Mesenteric fat pad (tissue), 1 donor: ENCODE measurements around the gene ACOT9. TPM values are rescaled to one million over a fixed set of nuclear protein-coding genes. Genes with fewer than 3 reads are reported as not detected.
"Not testable (repeated sequence)": the region's sequence is repeated elsewhere in the genome, so short reads cannot be mapped to it uniquely, and the experiment has no call there.

Source experiments
- DNase-seq: peaks from one replicate; pipeline ENCODE4 v3.0.0-alpha.2; 2020; ENCODE audit warnings: low spot score
- long read RNA-seq: library from polyadenylated mRNA; unstranded; transcript quantifications from one replicate; pipeline ENCODE4 v2.0.0, GENCODE V29; 2020
- total RNA-seq: library from RNA; stranded (reverse); fragmentation: NEBNext Ultra II Directional; extraction: Animal tissue kit (Norgen Biotek cat#: 25700); gene quantifications from one replicate; pipeline ENCODE4 v1.2.1, GENCODE V29; 2021
- donor health status: DM: yes; HTN: yes; CAD: no.

ACOT9 gene, protein sequence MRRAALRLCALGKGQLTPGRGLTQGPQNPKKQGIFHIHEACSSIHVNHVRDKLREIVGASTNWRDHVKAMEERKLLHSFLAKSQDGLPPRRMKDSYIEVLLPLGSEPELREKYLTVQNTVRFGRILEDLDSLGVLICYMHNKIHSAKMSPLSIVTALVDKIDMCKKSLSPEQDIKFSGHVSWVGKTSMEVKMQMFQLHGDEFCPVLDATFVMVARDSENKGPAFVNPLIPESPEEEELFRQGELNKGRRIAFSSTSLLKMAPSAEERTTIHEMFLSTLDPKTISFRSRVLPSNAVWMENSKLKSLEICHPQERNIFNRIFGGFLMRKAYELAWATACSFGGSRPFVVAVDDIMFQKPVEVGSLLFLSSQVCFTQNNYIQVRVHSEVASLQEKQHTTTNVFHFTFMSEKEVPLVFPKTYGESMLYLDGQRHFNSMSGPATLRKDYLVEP
- total RNA-seq = 52.0 TPM
- long read RNA-seq, transcript ACOT9-204 (16 exons, 3,117 nt) = major isoform, 127 of 178 reads
- long read RNA-seq, transcript ACOT9-201 (15 exons, 1,675 nt) = minor isoform, 16 of 178 reads
- long read RNA-seq, partial matches to known transcripts = 6 of 178 reads
- long read RNA-seq, other reads (novel, unspliced or antisense) = 27 of 178 reads

DNA sequence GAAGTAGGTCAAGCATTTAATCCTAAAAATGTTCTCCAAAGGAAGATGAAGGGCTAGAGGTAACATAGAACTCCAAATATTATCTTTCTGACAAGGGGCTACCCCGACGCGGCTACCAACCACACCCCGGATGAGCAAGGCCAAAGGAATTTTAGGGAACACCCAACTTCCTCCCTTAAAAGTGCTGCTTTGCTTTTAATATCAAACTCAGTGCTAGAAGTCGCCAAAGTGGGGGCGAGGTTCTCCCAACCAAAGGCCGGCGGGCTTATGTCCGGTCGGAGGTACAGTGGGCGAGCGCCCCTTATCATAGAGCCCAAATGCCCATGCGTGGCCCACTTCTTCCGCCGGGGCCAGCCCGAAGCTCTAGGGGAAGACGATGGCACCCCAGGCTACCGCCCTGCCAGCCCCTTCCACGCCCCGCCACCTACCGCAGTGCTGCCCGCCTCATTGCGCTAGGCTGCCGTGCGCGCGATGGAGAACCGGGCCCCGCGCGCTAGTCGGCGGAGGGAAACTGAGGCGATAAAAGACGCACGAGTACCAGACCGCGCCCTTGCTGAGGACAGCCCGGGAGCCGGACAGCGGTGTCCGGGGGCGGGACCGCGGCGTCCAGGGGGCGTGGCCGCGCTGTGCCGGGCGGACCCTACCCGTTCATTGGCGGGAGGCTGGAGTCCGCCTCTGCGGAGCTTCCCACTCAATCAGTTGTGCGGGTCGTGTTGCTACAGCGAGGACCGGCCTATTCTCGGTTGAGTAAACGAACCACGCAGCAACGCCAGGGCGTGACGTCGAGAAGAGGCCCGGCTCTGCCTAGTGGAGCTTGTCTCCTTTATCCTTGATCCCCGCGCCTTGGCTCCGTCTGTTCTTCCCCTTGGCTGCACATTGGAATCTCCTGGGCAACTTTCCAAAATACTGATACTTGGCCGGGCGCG is at the start of gene ACOT9:
ACOT9 (minus strand) TSS at position 580 of the 926 bp plus-strand sequence; CDS start at position 448, 132 bp downstream.
- DNase-seq = peak; percentile 94

DNA sequence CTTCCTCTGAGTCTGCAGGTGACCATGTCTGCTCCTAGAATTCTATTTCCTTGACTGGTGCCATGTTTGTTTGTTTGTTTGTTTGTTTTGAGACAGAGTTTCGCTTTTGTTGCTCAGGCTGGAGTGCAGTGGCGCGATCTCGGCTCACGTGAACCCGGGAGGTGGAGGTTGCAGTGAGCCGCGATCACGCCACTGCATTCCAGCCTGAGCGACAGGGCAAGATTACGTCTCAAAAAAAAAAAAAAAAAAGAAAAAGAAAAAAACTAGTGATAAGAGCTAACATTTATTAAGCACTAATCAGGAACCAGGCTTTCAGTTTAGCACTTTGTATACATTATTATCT is 47.0 kb upstream of the ACOT9 start:
- DNase-seq = no peak

DNA sequence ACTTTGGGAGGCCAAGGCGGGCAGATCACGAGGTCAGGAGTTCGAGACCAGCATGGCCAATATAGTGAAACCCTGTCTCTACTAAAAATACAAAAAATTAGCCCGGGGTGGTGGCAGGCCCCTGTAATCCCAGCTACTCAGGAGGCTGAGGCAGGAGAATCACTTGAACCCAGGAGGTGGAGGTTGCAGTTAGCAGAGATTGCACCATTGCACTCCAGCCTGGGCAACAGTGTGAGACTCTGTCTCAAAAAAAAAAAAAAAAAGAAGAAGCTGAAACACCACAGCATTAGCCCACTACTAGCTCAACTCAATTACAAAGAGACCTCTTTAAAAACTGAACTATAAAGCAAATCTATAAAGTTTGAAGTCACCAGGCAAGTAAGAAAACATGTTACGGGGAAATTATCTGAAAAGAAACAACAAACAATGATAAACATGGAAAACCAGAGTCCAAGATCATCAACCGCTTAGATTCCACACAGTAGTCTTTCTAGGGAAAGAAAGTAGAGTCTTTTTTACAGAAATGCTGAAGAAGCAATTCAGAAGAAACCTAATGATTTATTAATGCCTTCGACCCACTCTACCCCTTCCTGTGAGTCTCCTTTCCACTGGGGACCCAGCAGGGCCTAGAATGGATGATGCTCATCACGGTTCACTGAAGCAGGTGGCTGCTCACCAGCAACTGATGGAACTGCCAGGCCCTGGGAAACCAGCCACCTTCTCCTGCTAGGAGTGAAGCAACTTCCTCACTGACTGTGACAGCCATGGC is 46.5 kb upstream of the ACOT9 start:
- no peak for DNase-seq

DNA sequence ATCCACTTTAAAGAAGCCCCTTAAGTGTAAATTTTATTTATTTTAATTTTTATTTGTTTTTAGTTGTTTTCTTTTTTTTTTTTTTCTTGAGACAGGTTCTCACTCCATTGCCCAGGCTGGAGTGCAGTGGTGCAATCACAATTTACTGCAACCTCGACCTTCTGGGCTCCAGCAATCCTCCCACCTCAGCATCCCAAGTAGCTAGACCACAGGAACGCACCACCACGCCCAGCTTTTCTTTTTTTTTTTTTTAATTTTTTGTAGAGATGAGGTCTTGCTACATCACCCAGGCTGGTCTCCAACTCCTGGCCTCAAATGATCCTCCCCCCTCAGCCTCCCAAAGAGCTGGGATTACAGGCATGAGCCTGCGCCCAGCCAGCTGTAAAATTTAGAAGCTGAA is 45.9 kb upstream of the ACOT9 start:
- DNase-seq = peak; percentile 2

DNA sequence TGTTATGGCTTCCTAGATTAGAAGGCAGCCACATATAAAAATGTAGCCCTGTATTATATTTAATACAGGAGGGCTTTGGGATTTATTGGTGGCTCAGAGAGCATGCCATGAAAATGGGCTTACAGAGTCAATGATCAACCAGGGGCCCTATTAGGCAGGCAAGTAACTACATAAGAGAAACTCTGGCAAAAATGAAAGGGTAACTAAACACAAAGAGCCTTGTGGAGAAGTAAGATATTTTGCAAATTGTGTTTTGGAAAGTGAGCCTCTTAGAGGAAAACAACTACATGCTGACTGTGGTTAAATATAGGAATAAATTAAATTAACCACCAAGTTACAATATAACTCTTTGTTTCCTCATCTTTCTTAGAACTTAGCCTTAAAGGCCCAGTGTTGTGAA is 45.4 kb upstream of the ACOT9 start:
- DNase-seq = no peak

DNA sequence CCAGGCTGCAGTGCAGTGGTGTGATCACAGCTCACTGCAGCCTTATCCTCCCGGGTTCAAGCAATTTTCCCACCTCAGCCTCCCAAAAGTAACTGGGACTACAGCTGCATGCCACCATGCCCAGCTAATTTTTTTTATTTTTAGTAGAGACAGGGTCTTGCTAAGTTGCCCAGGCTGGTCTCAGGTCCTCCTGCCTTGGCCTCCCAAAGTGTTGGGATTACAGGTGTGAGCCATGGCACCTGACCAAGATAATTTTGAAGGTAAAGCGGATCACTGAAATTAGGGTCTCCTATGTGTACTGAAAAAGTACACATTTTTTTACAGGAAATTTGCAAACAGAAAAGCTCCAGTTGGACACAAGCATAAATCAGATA is 44.7 kb upstream of the ACOT9 start:
- peak; percentile 5 for DNase-seq

DNA sequence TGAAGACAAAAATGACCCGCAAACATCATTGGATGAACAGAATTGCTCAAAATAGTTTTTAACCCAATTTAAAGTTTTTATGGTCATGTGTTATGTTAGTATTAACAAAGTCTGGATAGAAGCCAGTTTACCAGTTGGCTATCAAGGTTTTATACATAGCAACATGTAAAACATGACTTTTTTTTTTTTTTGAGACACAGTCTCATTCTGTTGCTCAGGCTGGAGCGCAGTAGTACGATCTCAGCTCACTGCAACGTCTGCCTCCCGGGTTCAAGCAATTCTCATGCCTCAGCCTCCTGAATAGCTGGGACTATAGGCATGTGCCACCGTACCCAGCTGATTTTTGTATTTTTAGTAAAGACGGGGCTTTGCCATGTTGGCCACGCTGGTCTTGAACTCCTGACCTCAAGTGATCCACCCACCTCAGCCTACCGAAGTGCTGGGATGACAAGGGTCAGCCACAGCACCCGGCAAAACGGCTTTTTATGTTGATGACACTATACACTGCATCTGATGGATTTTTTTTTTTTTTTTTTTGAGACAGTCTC is 43.3 kb upstream of the ACOT9 start:
- no peak for DNase-seq

DNA sequence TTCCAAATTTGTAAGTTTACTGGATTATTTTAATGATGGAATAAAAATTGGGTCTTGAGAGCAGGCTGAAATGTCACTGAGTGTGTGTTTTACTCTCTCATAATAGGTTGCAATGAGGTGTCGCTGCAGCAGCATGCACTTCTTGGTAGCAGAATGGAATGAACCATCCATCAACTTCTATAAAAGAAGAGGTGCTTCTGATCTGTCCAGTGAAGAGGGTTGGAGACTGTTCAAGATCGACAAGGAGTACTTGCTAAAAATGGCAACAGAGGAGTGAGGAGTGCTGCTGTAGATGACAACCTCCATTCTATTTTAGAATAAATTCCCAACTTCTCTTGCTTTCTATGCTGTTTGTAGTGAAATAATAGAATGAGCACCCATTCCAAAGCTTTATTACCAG is 42.5 kb upstream of the ACOT9 start:
- no peak for DNase-seq

DNA sequence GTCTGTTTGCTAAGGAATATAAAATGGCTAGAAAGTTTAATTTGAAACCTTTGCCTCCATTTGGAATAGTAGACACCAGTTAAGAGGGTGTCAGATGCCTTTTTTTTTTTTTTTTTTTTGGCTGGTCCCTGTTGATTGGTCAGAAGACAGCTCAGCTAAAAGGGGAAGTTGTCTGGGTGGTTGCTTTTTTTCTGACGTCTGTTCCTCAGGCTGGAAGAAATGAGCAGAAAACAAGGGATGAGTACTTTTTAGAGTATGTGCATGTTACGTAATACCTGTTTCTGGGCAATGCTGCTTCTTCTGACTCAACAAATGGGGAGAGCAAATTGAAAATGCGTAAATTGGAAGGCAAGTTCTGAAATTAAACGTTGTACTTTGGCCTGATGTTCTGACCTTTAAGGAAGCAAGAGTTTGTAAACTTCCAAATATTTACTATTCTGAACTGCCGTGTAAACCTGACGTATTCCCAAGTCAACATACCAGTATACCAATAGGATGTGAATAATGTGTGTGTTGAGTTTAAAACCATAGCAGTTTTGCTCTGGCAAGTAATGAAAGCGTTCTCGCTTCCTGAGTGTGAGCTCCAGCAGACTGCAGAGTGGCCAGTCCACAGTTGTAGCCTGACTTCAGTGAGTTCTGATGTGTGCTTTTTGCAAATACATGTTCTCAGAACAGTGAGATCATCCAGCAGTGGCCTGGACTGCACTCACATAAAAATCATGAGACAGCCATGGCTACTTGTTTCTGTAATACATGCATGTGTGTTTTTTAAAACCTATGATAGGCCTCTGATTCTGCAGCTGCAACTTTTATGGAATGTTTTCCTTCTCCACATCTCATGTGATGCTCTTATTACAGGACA is 41.6 kb upstream of the ACOT9 start:
- no peak for DNase-seq

DNA sequence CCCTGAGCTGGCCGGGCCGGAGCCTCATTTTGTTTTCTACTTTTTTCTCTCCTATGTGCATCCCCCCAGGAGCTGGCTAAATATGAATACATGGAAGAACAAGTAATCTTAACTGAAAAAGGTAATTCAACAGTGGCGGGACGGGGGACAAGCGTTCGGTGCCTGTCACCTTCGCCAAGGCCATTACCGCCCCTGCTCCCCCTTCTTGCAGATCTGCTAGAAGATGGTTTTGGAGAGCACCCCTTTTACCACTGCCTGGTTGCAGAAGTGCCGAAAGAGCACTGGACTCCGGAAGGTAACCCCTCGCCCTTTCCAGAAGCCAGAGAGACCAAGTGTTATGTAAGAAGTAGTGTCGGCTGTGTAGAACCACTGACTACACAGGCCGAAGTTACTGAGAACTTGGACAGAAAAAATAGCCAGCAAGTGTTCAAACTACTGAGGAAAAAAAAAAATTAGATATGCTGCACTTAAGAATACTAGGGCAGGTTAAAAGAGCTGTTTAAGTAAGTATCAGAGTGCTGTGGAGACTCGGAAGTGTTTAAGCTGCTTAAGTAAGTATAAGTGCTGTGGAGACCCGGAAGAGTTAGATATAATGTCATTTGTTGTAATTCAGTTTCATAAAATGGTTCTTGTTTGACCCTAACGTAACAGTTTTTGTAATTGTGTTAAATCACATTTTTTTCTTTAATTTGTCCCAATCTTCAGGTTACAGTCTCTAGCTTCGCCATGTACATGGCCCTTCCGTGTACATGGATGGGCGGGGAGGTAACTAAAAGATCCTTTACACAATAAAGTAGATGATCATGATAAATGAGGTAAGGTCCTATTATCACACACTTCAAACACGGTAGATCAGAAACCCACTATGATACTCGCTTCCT is 40.8 kb upstream of the ACOT9 start:
- DNase-seq = peak; percentile 80

DNA sequence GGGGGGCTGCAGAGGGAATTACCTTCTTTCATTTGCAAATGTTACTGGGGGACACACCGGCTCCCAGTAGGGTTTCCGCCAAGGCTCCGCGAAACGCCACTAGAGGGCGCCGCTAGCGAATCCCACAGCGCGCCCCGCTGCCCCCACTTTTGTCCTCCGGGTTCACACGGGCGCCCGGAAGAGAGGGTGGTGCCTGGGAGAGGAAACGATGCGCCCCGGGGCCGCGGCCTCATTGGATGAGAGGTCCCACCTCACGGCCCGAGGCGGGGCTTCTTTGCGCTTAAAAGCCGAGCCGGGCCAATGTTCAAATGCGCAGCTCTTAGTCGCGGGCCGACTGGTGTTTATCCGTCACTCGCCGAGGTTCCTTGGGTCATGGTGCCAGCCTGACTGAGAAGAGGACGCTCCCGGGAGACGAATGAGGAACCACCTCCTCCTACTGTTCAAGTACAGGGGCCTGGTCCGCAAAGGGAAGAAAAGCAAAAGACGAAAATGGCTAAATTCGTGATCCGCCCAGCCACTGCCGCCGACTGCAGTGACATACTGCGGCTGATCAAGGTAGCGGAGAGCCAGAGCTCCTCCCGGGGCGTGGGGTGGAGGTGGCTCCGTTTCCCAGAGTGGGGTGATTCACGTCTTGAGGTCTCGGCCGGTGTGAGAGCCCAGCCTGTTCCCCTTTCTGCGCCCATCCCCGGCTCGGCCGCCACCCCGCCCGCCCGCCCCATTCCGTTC is 40.0 kb upstream of the ACOT9 start, which contains the start of gene SAT1:
SAT1 (plus strand) TSS at position 311 of the 726 bp plus-strand sequence; CDS start at position 490, 179 bp downstream.
- DNase-seq = peak; percentile 99

DNA sequence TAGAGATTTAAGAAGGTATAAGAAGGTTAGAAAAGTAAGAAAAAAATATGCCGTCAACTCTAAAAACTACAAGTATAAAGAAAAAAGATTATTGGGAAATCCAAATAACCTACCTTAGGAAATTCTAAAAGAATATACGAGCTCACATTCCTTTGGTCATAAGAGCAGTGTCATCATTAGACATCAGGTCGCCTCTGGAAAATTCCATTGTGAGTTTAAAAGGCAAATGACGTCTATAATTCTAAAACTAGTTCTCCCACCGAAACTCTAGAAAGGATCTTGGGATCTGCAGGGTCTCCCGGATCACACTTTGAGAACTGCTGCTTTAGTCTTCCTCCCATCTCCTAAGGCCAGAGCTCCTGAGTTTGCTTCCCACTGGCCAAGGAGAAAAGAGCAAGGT is 39.4 kb upstream of the ACOT9 start:
- DNase-seq = no peak

DNA sequence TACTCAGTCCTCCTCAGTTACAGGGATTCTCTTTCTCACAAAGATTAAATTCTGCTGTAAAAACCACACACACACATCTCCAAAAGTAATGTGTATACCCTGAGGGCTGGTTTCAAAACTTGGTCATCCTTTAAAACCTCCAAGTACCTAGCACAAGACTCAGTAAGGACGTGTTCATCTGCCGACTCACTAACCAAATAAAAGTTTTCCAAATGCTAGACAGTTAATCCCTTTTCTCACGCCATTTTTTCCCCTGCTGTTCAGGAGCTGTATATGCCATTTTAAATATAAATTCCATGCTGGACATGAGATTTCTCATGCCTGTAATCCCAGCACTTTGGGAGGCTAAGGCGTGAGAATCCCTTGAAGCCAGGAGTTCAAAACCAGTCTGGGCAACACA is 35.9 kb upstream of the ACOT9 start:
- no peak for DNase-seq

DNA sequence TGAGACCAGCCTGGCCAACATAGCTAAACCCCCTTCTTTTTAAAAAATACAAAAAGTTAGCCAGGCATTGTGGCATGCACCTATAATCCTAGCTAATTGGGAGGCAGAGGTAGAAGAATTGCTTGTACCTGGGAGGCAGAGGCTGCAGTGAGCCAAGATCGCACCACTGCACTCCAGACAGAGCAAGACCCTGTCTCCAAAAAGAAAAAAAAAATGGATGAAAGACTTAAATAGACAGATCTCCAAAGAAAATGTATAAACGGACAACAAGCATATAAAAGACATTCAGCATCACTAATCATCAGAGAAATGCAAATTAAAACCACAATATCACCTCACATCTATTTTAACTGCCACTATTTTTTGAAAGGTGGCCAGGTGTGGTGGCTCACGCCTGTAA is 33.3 kb upstream of the ACOT9 start:
- DNase-seq = no peak

DNA sequence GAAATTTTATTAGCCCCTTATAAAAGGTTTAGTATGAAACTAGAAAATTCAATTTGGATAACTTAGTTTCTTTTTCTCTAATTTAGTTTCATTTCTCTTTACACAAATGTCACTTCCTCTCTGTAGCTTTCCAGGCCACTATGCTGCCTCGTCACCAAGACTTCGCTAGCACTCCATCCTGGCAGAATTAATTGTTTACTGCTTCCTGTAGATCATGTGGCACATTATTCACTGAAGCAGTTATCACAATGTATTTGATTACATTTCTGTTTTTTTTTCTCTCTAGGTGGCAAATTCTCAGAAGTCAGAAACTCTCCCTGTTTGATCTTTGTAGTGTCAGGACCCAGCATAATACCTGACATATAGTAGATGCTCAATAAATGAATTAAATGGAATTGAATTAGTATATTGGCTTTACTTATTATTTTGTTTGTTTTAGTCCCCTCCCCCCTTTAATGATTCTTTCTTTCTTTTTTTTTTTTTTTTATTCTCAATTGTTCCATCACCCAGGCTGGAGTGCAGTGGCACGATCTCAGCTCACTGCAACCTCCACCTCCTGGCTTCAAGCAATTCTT is 30.6 kb upstream of the ACOT9 start:
- DNase-seq = no peak

DNA sequence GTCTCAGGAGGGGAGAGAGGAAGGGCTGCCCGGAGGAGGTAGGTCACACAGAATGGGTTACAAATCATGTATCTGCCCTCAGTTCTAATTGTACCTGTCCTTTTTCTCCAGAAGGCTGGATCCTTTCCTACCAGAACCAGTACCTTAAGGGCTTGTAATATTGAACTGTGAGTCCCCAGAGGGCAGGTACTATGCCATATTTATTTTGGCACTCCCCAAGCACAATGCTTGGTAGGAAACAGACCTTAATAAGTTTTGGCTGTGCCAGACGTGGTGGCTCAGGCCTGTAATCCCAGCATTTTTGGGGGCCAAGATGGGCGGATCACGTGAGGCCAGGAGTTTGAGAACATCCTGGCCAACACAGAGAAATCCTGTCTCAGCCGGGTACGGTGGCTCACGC is 28.0 kb upstream of the ACOT9 start:
- not testable (repeated sequence) for DNase-seq

DNA sequence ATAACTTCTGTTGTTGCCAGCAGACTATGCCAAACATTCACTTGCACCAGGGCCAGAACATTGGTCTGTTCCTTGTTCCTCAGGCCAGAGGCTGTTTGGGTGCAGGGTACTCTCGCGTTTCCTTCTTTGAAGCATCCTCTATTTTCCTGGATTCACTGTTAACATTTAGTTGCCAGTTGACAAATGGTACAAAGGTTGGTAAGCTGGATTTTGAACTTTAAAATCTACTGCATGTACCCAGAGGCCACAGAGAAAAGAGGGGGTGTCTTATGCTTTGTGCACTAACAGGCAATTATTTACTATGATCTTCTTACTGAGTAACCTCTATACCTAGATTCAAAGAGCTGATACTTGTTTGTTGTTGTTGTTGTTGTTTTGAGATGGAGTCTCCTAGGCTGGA is 27.1 kb upstream of the ACOT9 start:
- DNase-seq = no peak
